B cell (primary cell): ENCODE results near the gene OR9A2. TPM values are rescaled to one million over a fixed set of nuclear protein-coding genes. Genes with fewer than 3 reads are reported as not detected.

Experiments used
- ATAC-seq: fragments of 200-7000 bp; cut with Tn5 transposase; one replicate; pipeline ENCODE4 v1.10.0; 2021; ENCODE audit warnings: low read depth, mild to moderate bottlenecking, moderate number of reproducible peaks, moderate library complexity
- CTCF ChIA-PET: fragments of 350-600 bp; sonication (Branson Sonifier 250); formaldehyde crosslinking; loops from one replicate; lab custom pipeline; 2021; ENCODE audit warnings: antibody characterized with exemption, inconsistent platforms; lab: Charles Lee
- POLR2A ChIA-PET: fragments of 350-600 bp; sonication (Branson Sonifier 250); formaldehyde crosslinking; loops from one replicate; lab custom pipeline; 2021; ENCODE audit warnings: antibody characterized with exemption; lab: Charles Lee
- DNase-seq: peaks from one replicate; pipeline ENCODE4 v3.0.0; 2013
- H2AFZ ChIP-seq: 2 replicates; pipeline ENCODE4 v1.6.1; 2012; ENCODE audit warnings: mild to moderate bottlenecking, low read depth, low read length; ENCODE audit not compliant: insufficient read depth, poor library complexity, severe bottlenecking
- H3K27ac ChIP-seq, 2 donors: 1 replicate in 1 of 2; 2 replicates in 1 of 2; pipeline ENCODE4 v1.5.1; 2012 to 2013; ENCODE audit warnings: low read length in 2 of 2, mild to moderate bottlenecking in 2 of 2, moderate library complexity in 1 of 2
- H3K27me3 ChIP-seq, 4 experiments: fragments of 200-600 bp in 1 of 4; sonication (generic) in 1 of 4; replicated peaks in 1 of 4; 1 replicate in 2 of 4; 2 replicates in 2 of 4; pipeline versions ENCODE4 v1.6.1 to v1.7.0; 2013 to 2016; ENCODE audit warnings: low read length in 3 of 4, mild to moderate bottlenecking in 2 of 4, mixed read lengths in 1 of 4, moderate library complexity in 1 of 4; ENCODE audit not compliant: insufficient read depth in 4 of 4, control insufficient read depth in 3 of 4; ENCODE audit errors: control extremely low read depth in 1 of 4
- H3K36me3 ChIP-seq, 2 experiments: replicated peaks in 1 of 2; 1 replicate in 1 of 2; 2 replicates in 1 of 2; pipeline versions ENCODE4 v1.6.1 to v1.7.1; 2013; ENCODE audit warnings: low read length in 1 of 2; ENCODE audit not compliant: insufficient read depth in 2 of 2, control insufficient read depth in 1 of 2; ENCODE audit errors: control extremely low read depth in 1 of 2, extremely low read depth in 1 of 2
- H3K4me1 ChIP-seq, 2 donors: fragments of 200-600 bp in 1 of 2; sonication (generic) in 1 of 2; 1 replicate in 1 of 2; 2 replicates in 1 of 2; pipeline versions ENCODE4 v1.5.1 to v1.6.1; 2013 to 2017; ENCODE audit warnings: low read length in 2 of 2; ENCODE audit not compliant: control insufficient read depth in 2 of 2, insufficient read depth in 2 of 2
- H3K4me2 ChIP-seq: replicated peaks from 2 replicates; pipeline ENCODE3; 2012; ENCODE audit warnings: mild to moderate bottlenecking, low read depth, low read length; ENCODE audit not compliant: poor library complexity, severe bottlenecking
- H3K4me3 ChIP-seq, 5 experiments: fragments of 200-600 bp in 1 of 5; sonication (generic) in 1 of 5; 1 replicate in 3 of 5; 2 replicates in 2 of 5; pipeline versions ENCODE4 v1.5.1 to v1.7.0; 2011 to 2016; ENCODE audit warnings: low read length in 4 of 5, mild to moderate bottlenecking in 4 of 5, low read depth in 2 of 5, control low read depth in 1 of 5, moderate library complexity in 1 of 5; ENCODE audit not compliant: insufficient read depth in 1 of 5; ENCODE audit errors: control extremely low read depth in 1 of 5, extremely low read depth in 1 of 5
- H3K79me2 ChIP-seq: fragments of 200-600 bp; sonication (generic); one replicate; pipeline ENCODE4 v1.6.0; 2016; ENCODE audit warnings: low read length; ENCODE audit not compliant: control insufficient read depth, insufficient read depth
- H3K9ac ChIP-seq: fragments of 200-600 bp; sonication (generic); 2 replicates; pipeline ENCODE4 v1.6.1; 2017; ENCODE audit warnings: mild to moderate bottlenecking, low read length, moderate library complexity
- H3K9me3 ChIP-seq, 3 donors: one replicate each; pipeline versions ENCODE4 v1.6.1 to v1.7.1; 2013; ENCODE audit warnings: low read length in 2 of 3; ENCODE audit not compliant: control insufficient read depth in 2 of 3, insufficient read depth in 1 of 3; ENCODE audit errors: control extremely low read depth in 1 of 3
- H4K20me1 ChIP-seq: 2 replicates; pipeline ENCODE4 v1.6.0; 2012; ENCODE audit warnings: mild to moderate bottlenecking, low read length; ENCODE audit not compliant: insufficient read depth, control insufficient read depth, poor library complexity, severe bottlenecking
- H3K27ac Mint-ChIP-seq: one replicate; pipeline ENCODE4 v1.8.0; 2021; ENCODE audit warnings: mixed read lengths
- H3K27me3 Mint-ChIP-seq: one replicate; pipeline ENCODE4 v1.8.0; 2021; ENCODE audit warnings: mixed read lengths
- H3K4me1 Mint-ChIP-seq: one replicate; pipeline ENCODE4 v1.8.0; 2021; ENCODE audit warnings: mixed read lengths
- H3K4me3 Mint-ChIP-seq: one replicate; pipeline ENCODE4 v1.8.0; 2021; ENCODE audit warnings: mixed read lengths
- H3K9me3 Mint-ChIP-seq: one replicate; pipeline ENCODE4 v1.8.0; 2022; ENCODE audit warnings: mixed read lengths; ENCODE audit not compliant: insufficient read depth
- EZH2 ChIP-seq: IDR thresholded peaks from 2 replicates; pipeline ENCODE4 v1.6.1; 2012; ENCODE audit warnings: borderline replicate concordance, low read depth, mild to moderate bottlenecking, moderate library complexity, low read length; ENCODE audit not compliant: insufficient read depth, poor library complexity, severe bottlenecking
- WGBS: methylation state at CpG from one replicate; pipeline ENCODE4 v1.1.5; 2013; ENCODE audit warnings: missing lambda C conversion rate; ENCODE audit not compliant: insufficient coverage; 5-methylcytosine and 5-hydroxymethylcytosine counted together
- intact Hi-C: fragments of 100-400 bp; cut with micrococcal nuclease; formaldehyde crosslinking; loops from one replicate; pipeline ENCODE4 v1.10.0; 2022
- polyA plus RNA-seq: library from polyadenylated mRNA; depleted of rRNA; stranded (reverse); fragments of >200 nt; gene quantifications from 2 replicates; pipeline ENCODE4 v1.2.3, GENCODE V29; 2012
- total RNA-seq, 2 donors: library from RNA; stranded (reverse); fragments of 120-200 nt in 1 of 2; gene quantifications; 1 replicate in 1 of 2; 2 replicates in 1 of 2; pipeline versions ENCODE4 v1.2.3 to v1.2.4, GENCODE V29; 2013 to 2022
- TF ChIP-seq, protein P1 (sequence below): fragments of 200-600 bp; IDR thresholded peaks from one replicate; pipeline ENCODE4 v1.8.0; 2022; ENCODE audit warnings: antibody characterized with exemption, mild to moderate bottlenecking

Gene OR9A2
- total and polyA plus RNA-seq, 2 donors (not counting 1 experiment from before 2014, with no cell fraction given): not detected

GRCh38 chr7:143000648-143001047, 26.3 kb downstream of the OR9A2 start:
- TF ChIP-seq EZH2: no peak
- TF ChIP-seq, protein P1, sequence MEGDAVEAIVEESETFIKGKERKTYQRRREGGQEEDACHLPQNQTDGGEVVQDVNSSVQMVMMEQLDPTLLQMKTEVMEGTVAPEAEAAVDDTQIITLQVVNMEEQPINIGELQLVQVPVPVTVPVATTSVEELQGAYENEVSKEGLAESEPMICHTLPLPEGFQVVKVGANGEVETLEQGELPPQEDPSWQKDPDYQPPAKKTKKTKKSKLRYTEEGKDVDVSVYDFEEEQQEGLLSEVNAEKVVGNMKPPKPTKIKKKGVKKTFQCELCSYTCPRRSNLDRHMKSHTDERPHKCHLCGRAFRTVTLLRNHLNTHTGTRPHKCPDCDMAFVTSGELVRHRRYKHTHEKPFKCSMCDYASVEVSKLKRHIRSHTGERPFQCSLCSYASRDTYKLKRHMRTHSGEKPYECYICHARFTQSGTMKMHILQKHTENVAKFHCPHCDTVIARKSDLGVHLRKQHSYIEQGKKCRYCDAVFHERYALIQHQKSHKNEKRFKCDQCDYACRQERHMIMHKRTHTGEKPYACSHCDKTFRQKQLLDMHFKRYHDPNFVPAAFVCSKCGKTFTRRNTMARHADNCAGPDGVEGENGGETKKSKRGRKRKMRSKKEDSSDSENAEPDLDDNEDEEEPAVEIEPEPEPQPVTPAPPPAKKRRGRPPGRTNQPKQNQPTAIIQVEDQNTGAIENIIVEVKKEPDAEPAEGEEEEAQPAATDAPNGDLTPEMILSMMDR: no peak
- H3K4me3 Mint-ChIP-seq: no peak overlapping the region
- Histone ChIP-seq H3K79me2 (no peaks in the 10 kb centered on the region), H2AFZ (no peak overlapping the region), H3K4me1 (peaks cover 5 to 10% of the 10 kb centered on the region in 2 donors), H3K4me2 (no peak overlapping the region), H3K27me3 (no peaks in the 10 kb centered on the region), H3K9ac (no peak overlapping the region), H3K27ac (no peak overlapping the region), H3K36me3 (no peaks in the 10 kb centered on the region), H3K9me3 (no peaks in the 10 kb centered on the region), H4K20me1 (no peaks in the 10 kb centered on the region), H3K4me3 (no peak overlapping the region)
- intact Hi-C loops: no loop called here
- no peaks in the 10 kb centered on the region for H3K9me3 Mint-ChIP-seq
- H3K27ac Mint-ChIP-seq: no peak overlapping the region
- no CpG with 5 or more reads among the region's 2 CpGs for WGBS
- H3K4me1 Mint-ChIP-seq: peaks cover 11% of the 10 kb centered on the region
- ChIA-PET POLR2A (no interaction called here), CTCF (interaction anchor here (0.7 to 24.7 kb wide), 13 partner anchors 16 to 397 kb away, joined by 3 to 809 read pairs (median 21); partner anchors contain the start of genes PRSS2 and TAS2R40)
- no peaks in the 10 kb centered on the region for H3K27me3 Mint-ChIP-seq
- ATAC-seq: no peak
- DNase-seq: no peak

GRCh38 chr7:142999793-143000192, 27.1 kb downstream of the OR9A2 start:
- intact Hi-C loops: no loop called here
- Histone ChIP-seq H3K27ac (no peak overlapping the region), H3K27me3 (no peaks in the 10 kb centered on the region), H3K79me2 (no peaks in the 10 kb centered on the region), H4K20me1 (no peaks in the 10 kb centered on the region), H3K9me3 (no peaks in the 10 kb centered on the region), H3K36me3 (no peaks in the 10 kb centered on the region), H3K9ac (no peak overlapping the region), H3K4me1 (peaks cover 5 to 10% of the 10 kb centered on the region in 2 donors), H3K4me2 (no peak overlapping the region), H2AFZ (no peak overlapping the region), H3K4me3 (no peak overlapping the region)
- peaks cover 17% of the 10 kb centered on the region for H3K4me1 Mint-ChIP-seq
- POLR2A ChIA-PET: no interaction called here
- H3K27me3 Mint-ChIP-seq: no peaks in the 10 kb centered on the region
- CTCF ChIA-PET: interaction anchor here (1.0 to 24.7 kb wide), 6 partner anchors 10 to 396 kb away, joined by 3 to 809 read pairs (median 7); partner anchors contain the start of gene TAS2R40
- TF ChIP-seq, protein P1: no peak
- TF ChIP-seq EZH2: no peak
- H3K4me3 Mint-ChIP-seq: no peak overlapping the region
- no peak for ATAC-seq
- DNase-seq: no peak
- no peak overlapping the region for H3K27ac Mint-ChIP-seq
- H3K9me3 Mint-ChIP-seq: no peaks in the 10 kb centered on the region
